ELR (cell line): ENCODE data around the gene KRTAP1-1.
A peak's percentile ranks its signal among the peaks of the same experiment; 100 is the strongest.
"Not testable (repeated sequence)": the region's sequence is repeated elsewhere in the genome, so short reads cannot be mapped to it uniquely, and the experiment has no call there.

Experiments used
- DNase-seq: peaks from one replicate; pipeline ENCODE4 v3.0.0-alpha.2; 2015; ENCODE audit warnings: low read depth

KRTAP1-1 gene

DNA sequence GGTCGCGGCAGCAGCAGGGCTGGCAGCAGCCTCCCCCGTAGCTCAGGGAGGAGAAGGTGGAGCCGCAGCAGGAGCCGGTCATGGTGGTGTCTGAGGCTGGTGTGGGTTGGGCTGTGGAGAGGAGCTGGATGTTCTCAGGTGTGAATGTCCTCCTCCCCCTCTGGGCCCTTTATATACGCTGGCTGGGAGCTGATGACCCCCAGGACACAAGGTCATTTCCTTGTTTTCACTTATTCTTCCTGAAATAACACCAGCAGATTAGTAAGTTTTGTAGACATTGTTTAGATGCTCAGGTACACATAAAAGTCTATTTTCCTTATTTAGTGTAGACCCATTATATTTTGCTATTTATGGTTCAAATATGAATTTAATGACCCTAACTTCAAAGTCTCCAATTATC is 13.9 kb upstream of the KRTAP1-1 start, which contains the start of gene KRTAP2-2:
TSS of gene KRTAP2-2 (minus strand) at position 101 of the 400 bp plus-strand sequence. CDS start at position 82, 19 bp downstream.
- not testable (repeated sequence) for DNase-seq

DNA sequence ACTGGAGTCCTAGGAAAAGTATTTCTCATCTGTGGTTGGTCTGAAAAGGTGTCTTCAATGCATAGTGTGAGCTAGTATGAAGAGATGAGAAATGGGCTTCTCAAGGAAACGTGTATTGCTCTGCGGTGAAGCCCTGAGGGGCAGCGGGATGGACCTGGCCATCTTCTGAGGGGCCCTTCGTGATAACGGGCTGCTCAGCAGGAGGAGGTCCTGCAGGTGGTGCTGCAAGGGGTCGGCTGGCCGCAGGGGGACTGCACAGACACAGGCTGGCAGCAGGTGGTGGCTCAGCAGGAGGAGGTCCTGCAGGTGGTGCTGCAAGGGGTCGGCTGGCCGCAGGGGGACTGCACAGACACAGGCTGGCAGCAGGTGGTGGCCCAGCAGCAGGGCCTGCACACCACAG is 13.3 kb upstream of the KRTAP1-1 start:
- DNase-seq: not testable (repeated sequence)

DNA sequence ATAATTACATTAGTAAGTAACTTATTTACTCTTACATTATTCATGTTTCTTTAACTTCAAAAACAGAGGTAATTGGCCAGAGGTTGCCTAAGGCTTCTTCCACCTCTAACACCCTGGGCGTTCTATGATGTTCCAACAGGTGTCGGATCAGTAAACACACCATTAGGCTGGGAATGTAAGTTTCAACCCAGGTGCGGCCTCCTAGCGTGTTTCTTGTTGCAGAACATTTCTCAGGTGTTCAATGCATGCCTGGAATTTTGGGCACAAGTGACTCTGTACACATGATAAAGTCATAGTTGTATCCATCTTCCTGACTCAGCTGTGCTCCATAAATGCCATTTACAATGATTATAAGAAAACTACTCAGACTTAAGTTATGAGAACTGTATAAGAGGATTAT is 12.8 kb upstream of the KRTAP1-1 start:
- no peak for DNase-seq

DNA sequence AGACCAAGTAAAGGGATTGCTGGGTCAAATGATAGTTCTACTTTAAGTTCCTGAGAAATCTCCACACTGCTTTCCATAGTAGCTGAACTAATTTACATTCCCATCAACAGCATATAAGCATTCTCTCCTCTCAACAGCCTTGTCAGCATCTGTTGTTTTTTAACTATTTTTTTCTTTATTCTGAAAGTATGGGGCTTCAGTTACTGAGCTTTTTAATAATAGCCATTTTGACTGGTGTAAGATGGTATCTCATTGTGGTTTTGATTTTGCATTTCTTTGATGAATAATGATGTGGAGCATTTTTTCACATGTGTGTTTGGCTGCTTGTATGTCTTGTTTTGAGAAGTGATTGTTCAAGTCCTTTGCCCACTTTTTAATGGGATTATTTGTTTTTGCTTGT is 11.3 kb upstream of the KRTAP1-1 start:
- DNase-seq: peak; percentile 62

- peak; percentile 97 for DNase-seq
Observed at GRCh38 chr17:41049110-41049509, 7.9 kb upstream of the KRTAP1-1 start.

DNA sequence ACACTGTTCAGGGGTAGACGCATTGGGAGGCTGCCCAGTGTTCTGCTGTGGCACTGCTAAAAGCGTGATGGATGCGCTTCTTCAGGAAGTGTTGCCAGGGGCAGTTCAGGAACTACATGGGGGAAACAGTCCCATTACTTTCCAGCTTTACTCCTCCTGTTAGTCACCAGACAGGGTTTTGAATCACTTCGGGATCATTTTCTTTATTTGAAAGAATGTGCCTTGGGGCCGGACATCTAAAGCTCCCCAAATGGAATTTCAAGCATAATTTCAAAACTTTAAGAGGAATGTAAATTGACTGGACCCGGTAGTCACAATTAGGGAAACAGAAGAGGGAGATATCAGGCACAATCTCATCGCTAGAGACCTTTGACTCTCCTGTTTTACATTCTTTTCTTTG is 7.2 kb upstream of the KRTAP1-1 start:
- peak; percentile 95 for DNase-seq

DNA sequence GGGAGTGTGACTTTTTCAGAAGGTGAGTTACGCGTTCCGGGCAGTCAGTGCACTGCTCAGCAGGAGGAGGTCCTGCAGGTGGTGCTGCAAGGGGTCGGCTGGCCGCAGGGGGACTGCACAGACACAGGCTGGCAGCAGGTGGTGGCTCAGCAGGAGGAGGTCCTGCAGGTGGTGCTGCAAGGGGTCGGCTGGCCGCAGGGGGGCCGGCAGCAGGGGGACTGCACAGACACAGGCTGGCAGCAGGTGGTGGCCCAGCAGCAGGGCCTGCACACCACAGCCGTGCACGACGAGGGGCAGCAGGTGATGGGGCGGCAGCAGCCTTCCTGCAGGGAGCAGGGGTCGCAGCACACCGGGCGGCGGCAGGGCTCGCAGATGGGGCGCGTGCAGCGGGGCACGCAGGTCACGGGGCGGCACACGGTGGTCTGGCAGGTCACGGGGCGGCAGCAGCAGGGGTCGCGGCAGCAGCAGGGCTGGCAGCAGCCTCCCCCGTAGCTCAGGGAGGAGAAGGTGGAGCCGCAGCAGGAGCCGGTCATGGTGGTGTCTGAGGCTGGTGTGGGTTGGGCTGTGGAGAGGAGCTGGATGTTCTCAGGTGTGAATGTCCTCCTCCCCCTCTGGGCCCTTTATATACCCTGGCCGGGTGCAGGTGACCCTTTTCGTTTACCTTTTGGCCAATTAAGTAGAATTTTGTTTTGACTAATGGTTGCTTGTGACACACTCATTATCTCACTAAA is 5.7 kb upstream of the KRTAP1-1 start, which contains the start of gene KRTAP2-1:
TSS of gene KRTAP2-1 (minus strand) at position 582 of the 731 bp plus-strand sequence. CDS start at position 533, 49 bp downstream.
- not testable (repeated sequence) for DNase-seq

- DNase-seq: no peak
Observed at GRCh38 chr17:41042953-41043352, 1.7 kb upstream of the KRTAP1-1 start.

DNA sequence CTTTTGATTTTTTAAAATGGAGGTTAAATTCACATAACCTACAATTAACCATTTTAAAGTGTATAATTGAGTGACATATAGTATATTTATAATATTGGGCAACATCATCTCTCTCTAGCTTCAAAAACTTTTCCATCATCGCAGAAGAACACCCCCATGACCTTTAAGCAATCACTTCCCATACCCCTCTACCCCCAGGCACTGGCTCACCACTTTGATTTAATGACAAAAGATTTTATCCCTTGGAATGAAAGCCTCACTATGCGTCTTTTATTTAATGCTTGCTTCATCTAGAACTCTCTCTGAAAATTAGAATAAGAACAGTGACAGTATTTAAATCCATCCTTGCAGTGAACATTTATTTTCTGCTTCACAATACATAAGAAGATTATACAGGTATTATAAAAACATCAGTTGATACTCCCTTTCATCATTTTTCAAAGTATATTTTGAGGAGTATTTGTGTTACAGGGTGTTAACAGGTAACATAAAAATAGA is 3.3 kb downstream of the KRTAP1-1 start:
- DNase-seq: no peak

DNA sequence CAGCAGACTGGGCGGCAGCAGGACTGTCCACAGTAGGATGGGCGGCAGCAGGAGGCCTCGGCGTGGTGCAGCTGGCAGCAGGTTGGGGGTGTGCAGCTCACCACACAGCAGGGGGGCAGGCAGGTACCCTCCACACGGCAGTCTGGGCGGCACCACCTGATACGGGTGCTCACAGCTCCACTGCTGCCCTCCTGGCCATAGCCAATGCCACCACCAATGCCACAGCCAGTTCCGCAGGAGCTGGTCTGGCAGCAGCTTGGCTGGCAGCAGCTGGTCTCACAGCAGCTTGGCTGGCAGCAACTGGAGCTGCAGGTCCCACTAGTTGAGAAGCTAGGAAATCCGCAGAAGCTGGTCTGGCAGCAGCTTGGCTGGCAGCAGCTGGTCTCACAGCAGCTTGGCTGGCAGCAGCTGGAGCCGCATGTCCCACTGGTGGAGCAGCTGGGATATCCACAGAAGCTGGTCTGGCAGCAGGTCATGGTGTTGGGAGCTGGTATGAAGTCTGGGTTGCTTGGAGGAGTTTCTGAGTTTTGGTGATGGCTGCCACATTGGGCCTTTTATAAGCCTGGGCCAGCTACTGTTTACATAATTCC is 6.8 kb downstream of the KRTAP1-1 start, which contains the start of gene KRTAP1-3:
TSS of gene KRTAP1-3 (minus strand) at position 529 of the 590 bp plus-strand sequence. CDS start at position 476, 53 bp downstream.
- not testable (repeated sequence) for DNase-seq

GRCh38 chr17:41029633-41030245 is 11.5 kb downstream of the KRTAP1-1 start, which contains the start of gene KRTAP1-4:
TSS of gene KRTAP1-4 (minus strand) at chr17:41030195. CDS start at chr17:41030078, 117 bp downstream.
- DNase-seq: no peak

DNA sequence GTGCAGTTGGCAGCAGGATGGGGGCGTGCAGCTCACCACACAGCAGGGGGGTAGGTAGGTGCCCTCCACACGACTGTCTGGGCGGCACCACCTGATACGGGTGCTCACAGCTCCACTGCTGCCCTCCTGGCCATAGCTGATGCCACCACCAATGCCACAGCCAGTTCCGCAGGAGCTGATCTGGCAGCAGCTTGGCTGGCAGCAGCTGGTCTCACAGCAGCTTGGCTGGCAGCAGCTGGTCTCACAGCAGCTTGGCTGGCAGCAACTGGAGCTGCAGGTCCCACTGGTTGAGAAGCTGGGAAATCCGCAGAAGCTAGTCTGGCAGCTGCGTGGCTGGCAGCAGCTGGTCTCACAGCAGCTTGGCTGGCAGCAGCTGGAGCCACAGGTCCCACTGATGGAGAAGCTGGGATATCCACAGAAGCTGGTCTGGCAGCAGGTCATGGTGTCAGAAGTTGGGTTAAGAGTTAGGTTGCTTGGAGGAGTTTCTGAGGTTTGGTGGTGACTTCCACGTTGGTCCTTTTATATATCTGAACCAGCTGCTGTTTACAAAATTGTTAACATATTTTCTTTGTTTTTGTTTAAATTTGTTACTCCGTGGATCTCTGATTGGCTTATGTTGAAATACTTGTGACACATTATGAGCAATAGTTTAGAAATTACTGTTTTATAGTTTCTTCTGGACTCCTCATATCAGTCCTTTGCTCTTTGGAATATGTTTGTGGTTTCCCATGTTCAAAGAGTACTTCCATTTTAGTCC is 14.4 kb downstream of the KRTAP1-1 start, which contains the start of gene KRTAP1-5:
TSS of gene KRTAP1-5 (minus strand) at position 494 of the 757 bp plus-strand sequence. CDS start at position 441, 53 bp downstream.
- peak; percentile 91 for DNase-seq

GRCh38 chr17:41024697-41025096 is 16.6 kb downstream of the KRTAP1-1 start:
- no peak for DNase-seq

- DNase-seq: no peak
Observed at GRCh38 chr17:41020336-41020735, 20.9 kb downstream of the KRTAP1-1 start.

DNA sequence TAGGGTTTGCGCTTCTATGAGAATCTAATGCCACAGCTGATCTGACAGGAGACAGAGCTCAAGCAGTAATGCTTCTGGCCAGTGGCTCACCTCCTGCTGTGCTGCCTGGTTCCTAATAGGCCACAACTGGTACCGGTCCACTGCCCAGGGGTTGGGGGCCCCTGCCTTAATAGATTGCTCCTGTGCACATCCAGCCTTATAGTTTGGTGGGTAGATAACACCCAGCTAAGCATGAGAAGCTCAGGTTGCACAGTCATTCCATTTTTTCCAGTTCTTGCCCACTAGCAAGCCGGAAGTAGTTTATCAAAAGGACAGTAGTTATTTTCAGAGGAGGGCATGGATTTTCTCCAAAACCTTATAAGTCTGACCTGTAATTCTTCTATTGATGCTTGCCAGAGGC is 21.8 kb downstream of the KRTAP1-1 start:
- DNase-seq: no peak

- no peak for DNase-seq
Observed at GRCh38 chr17:41018541-41018940, 22.7 kb downstream of the KRTAP1-1 start.

GRCh38 chr17:41016578-41017215 is 24.6 kb downstream of the KRTAP1-1 start:
- no peak for DNase-seq

DNA sequence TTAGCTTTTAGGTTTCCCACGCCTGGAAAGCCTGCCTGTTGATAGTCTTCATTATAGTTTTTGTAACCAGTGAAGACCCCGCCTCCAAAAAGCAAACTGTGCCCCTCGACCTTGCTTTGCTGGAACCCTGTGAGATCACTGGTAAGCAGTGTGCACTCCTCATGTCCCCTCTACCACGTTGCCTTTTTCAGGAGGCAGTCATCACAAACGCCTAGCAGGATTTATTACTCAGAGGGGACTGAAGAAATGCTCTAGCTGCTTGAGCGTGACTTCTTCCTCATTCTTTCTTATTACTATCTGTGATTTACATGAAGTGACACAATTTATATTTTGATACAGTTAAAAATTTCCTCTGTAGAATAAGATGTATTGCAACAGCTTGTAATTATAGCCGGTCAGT is 25.8 kb downstream of the KRTAP1-1 start:
- no peak for DNase-seq

GRCh38 chr17:41013606-41014005 is 27.6 kb downstream of the KRTAP1-1 start:
- peak; percentile 33 for DNase-seq

DNA sequence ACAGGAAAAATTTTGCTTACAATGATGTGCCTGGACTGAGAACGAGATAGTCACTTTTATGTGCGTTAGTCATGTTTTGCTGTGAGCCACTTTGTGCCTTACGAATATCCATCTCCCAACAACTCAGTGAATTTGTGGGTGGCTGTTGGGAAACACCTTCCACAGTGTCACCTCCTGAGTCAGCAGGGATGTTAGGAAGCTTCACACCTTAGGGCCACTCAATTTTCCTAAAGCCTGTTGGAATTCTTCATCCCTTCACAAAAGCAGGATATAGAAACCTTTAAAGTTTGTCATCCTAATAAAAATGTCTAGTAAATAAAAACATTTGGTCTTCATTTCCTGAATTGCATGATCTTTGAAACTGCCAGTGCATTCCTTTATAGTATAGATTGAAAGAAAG is 28.1 kb downstream of the KRTAP1-1 start:
- peak; percentile 75 for DNase-seq
